ENCODE measurements around the gene ZBED4. TPM values are rescaled to one million over a fixed set of nuclear protein-coding genes. Genes with fewer than 3 reads are reported as not detected.

The ZBED4 gene
- total and polyA plus RNA-seq, 3 donors from 2014 or later = 9.1 to 18.2 (median 17.2) TPM

- Histone ChIP-seq H3K36me3 (ENCODE audit: low read depth, missing control alignments) (no peaks in the 10 kb centered on the region), H3K27me3 (no peaks in the 10 kb centered on the region), H3K4me1 (no peaks in the 10 kb centered on the region), H3K9me3 (no peaks in the 10 kb centered on the region), H3K4me3 (no peak overlapping the region), H3K27ac (no peak overlapping the region)
- no peak for DNase-seq
- 95 to 96% methylated on average over 8 of the region's 8 CpGs for WGBS, 2 donors
- TF ChIP-seq POLR2A (IDR thresholded peaks at IDR 0.05) = no peak
- TF ChIP-seq, protein P1, sequence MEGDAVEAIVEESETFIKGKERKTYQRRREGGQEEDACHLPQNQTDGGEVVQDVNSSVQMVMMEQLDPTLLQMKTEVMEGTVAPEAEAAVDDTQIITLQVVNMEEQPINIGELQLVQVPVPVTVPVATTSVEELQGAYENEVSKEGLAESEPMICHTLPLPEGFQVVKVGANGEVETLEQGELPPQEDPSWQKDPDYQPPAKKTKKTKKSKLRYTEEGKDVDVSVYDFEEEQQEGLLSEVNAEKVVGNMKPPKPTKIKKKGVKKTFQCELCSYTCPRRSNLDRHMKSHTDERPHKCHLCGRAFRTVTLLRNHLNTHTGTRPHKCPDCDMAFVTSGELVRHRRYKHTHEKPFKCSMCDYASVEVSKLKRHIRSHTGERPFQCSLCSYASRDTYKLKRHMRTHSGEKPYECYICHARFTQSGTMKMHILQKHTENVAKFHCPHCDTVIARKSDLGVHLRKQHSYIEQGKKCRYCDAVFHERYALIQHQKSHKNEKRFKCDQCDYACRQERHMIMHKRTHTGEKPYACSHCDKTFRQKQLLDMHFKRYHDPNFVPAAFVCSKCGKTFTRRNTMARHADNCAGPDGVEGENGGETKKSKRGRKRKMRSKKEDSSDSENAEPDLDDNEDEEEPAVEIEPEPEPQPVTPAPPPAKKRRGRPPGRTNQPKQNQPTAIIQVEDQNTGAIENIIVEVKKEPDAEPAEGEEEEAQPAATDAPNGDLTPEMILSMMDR (IDR thresholded peaks at IDR 0.05) = no peak
- intact Hi-C loops (cut with DNase I; ENCODE audit: low total_unique reads) = no loop called here
Observed at GRCh38 chr22:49897015-49897684, 43.5 kb downstream of the ZBED4 start.

DNA sequence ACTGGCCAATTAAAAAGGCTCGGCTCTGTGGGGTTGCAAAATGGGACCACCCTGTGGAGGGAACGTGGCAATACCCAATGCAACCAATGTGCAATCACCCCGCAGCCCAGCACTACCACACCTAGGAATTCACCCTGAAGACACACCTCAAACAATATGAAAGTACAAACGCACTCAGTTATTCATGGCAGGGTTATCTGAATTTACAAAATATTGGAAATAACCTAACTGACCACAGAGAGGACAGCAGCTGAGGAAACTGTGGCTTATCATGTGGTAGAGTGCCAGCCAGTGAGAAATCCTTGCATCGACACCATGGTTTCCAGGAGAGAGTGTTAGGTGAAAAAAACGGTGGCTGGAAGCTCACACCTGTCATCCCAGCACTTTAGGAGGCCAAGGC lies 45.9 kb downstream of the ZBED4 start:
- Histone ChIP-seq H3K4me1 (no peaks in the 10 kb centered on the region), H3K27ac (no peak overlapping the region), H3K4me3 (no peak overlapping the region), H3K27me3 (no peaks in the 10 kb centered on the region), H3K9me3 (no peaks in the 10 kb centered on the region), H3K36me3 (ENCODE audit: low read depth, missing control alignments) (no peaks in the 10 kb centered on the region)
- TF ChIP-seq, protein P1 (IDR thresholded peaks at IDR 0.05) = no peak
- no peak for TF ChIP-seq POLR2A (IDR thresholded peaks at IDR 0.05)
- DNase-seq = no peak
- 89 to 92% methylated on average over 6 of the region's 6 CpGs for WGBS, 2 donors
- intact Hi-C loops (cut with DNase I; ENCODE audit: low total_unique reads) = no loop called here

GRCh38 chr22:49900441-49901230 lies 47.0 kb downstream of the ZBED4 start:
- H3K27ac ChIP-seq = no peak overlapping the region

DNA sequence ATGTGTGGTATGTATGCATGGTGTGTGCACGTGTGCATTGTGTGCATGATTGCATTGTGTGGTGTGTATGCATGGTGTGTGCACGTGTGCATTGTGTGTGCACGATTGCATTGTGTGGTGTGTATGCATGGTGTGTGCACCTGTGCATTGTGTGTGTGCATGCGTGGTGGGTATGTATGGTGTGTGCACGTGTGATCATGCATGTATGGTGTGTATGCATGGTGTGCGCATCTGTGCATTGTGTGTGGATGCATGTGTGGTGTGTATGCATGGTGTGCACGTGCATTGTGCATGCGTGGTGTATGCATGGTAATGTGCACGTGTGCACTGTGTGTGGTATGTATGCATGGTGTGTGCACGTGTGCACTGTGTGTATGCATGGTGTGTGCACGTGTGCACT lies 47.8 kb downstream of the ZBED4 start:
- H3K27ac ChIP-seq = no peak overlapping the region
- H3K4me3 ChIP-seq = no peak overlapping the region
- DNase-seq = no peak
- H3K4me1 ChIP-seq = no peaks in the 10 kb centered on the region
- H3K27me3 ChIP-seq = no peaks in the 10 kb centered on the region
- intact Hi-C loops (cut with DNase I; ENCODE audit: low total_unique reads) = no loop called here
- 81 to 86% methylated on average over 10 to 11 of the region's 11 CpGs for WGBS, 2 donors
- no peaks in the 10 kb centered on the region for H3K9me3 ChIP-seq
- H3K36me3 ChIP-seq (ENCODE audit: low read depth, missing control alignments) = no peaks in the 10 kb centered on the region
- no peak for TF ChIP-seq POLR2A (IDR thresholded peaks at IDR 0.05)
- TF ChIP-seq, protein P1 (IDR thresholded peaks at IDR 0.05) = no peak

More at GRCh38 chr22:49900441-49901230, 47.0 kb downstream of the ZBED4 start:
- no peak for DNase-seq
- no peaks in the 10 kb centered on the region for H3K4me1 ChIP-seq
- TF ChIP-seq, protein P1 (IDR thresholded peaks at IDR 0.05) = no peak
- no peak for TF ChIP-seq POLR2A (IDR thresholded peaks at IDR 0.05)
- no peak overlapping the region for H3K4me3 ChIP-seq
- no peaks in the 10 kb centered on the region for H3K9me3 ChIP-seq
- intact Hi-C loops (cut with DNase I; ENCODE audit: low total_unique reads) = no loop called here
- H3K36me3 ChIP-seq (ENCODE audit: low read depth, missing control alignments) = no peaks in the 10 kb centered on the region
- H3K27me3 ChIP-seq = no peaks in the 10 kb centered on the region
- WGBS, 2 donors = 86 to 88% methylated on average over 30 of the region's 30 CpGs
